ENCODE measurements around the gene PRRC2B. TPM values are rescaled to one million over a fixed set of nuclear protein-coding genes. Genes with fewer than 3 reads are reported as not detected.

The PRRC2B gene
- total and polyA plus RNA-seq, 2 of the 13 experiments (the other 11 are each of a cell fraction or from before 2014, with no cell fraction given): 20.8 to 37.4 TPM

- WGBS (ENCODE audit: low lambda C conversion rate): 74% methylated on average over 7 of the region's 7 CpGs
- H3K4me1 ChIP-seq (ENCODE audit: insufficient read depth, low read length): peaks cover 95% of the 10 kb centered on the region
- peaks cover 5 to 30% of the 10 kb centered on the region in 2 experiments; a peak in 4 of 5 replicates for H3K36me3 ChIP-seq (replicated peaks in 1 of 2; ENCODE audit: control insufficient read depth in 1 of 2, insufficient read depth in 2 of 2, low read length in 2 of 2)
- peaks cover 98% of the 10 kb centered on the region for H3K79me2 ChIP-seq (ENCODE audit: insufficient read depth, low read length)
- DNase-seq (ENCODE audit: low spot score): no peak
- CTCF ChIA-PET (ENCODE audit: low intra/inter-chr PET ratio, low total read pairs): no interaction called here
- no peak for FAIRE-seq
- H3K9ac ChIP-seq (ENCODE audit: insufficient read depth, low read depth, low read length): no peak overlapping the region
- no TSS peak for BruUV-seq (replicated peaks)
- TF ChIP-seq TEAD3 (CRISPR knock-in tag; optimal IDR thresholded peaks at IDR 0.05; ENCODE audit: borderline replicate concordance): peak; percentile 61
- TF ChIP-seq POGZ (CRISPR knock-in tag; IDR thresholded peaks at IDR 0.05): no peak
- TF ChIP-seq TFAP4 (IDR thresholded peaks at IDR 0.05; ENCODE audit: borderline replicate concordance, low read depth): peak; percentile 51; the same call in 1 of the 2 replicates
- TF ChIP-seq FOXA1 (IDR thresholded peaks at IDR 0.05): no peak
- TF ChIP-seq FOXA1 (CRISPR knock-in tag; IDR thresholded peaks at IDR 0.05): peak; percentile 60; the same call in 1 of the 2 replicates
- TF ChIP-seq FOXA3 (CRISPR knock-in tag; IDR thresholded peaks at IDR 0.05): peak; percentile 61
- peak; percentile 53; the same call in 1 of the 2 replicates for TF ChIP-seq SAP130 (CRISPR knock-in tag; IDR thresholded peaks at IDR 0.05; ENCODE audit: low read depth)
- H3K27me3 ChIP-seq (ENCODE audit: control insufficient read depth in 1 of 2, insufficient read depth in 2 of 2, low read length in 2 of 2): no peaks in the 10 kb centered on the region
- POLR2A ChIA-PET: interaction anchor here (1.1 to 1.7 kb wide), 2 partner anchors 15 to 46 kb away, joined by 3 to 4 read pairs; no protein-coding TSS in a partner anchor
- no peaks in the 10 kb centered on the region for H3K9me3 ChIP-seq (ENCODE audit: low read length)
- H4K20me1 ChIP-seq (ENCODE audit: insufficient read depth, low read length): peaks cover 87% of the 10 kb centered on the region
- no peak overlapping the region for H2AFZ ChIP-seq (ENCODE audit: low read length)
- intact Hi-C loops (cut with micrococcal nuclease; ENCODE audit: unreplicated experiment) (no loop called here), in situ Hi-C loops (cut with HindIII; ENCODE audit: extremely low pct_ligation_motif_present, low pct_unique_long_range_greater_than_20kb) (no loop called here)
- H3K27ac ChIP-seq (ENCODE audit: extremely low read length, insufficient read depth, low read length): peak overlapping the region; percentile 22
- 0 out of 2 replicates have a peak overlapping the region, but pooled peaks have one; percentile 3 for H3K4me2 ChIP-seq (ENCODE audit: low read depth, low read length)
- no peak overlapping the region for H3K4me3 ChIP-seq (replicated peaks in 1 of 3; ENCODE audit: insufficient read depth in 1 of 3, low read depth in 2 of 3, low read length in 3 of 3)
- peak; percentile 50; the same call in 2 of the 3 replicates for ATAC-seq
These were observed 24.5 kb downstream of the PRRC2B start for GRCh38 chr9:131418143-131419025.
